H7 (cell line): Measurements from ENCODE around the gene PRKCZ. TPM values are rescaled to one million over a fixed set of nuclear protein-coding genes. Genes with fewer than 3 reads are reported as not detected.

Experiments used
- DNase-seq: peaks from one replicate; pipeline ENCODE4 v3.0.0; 2012
- H3K27me3 ChIP-seq: 2 replicates; pipeline ENCODE4 v1.6.0; 2011; ENCODE audit warnings: mild to moderate bottlenecking, low read length; ENCODE audit not compliant: control insufficient read depth, insufficient read depth
- H3K36me3 ChIP-seq: replicated peaks from 2 replicates; pipeline ENCODE4 v1.5.1; 2011; ENCODE audit warnings: low read length; ENCODE audit not compliant: control insufficient read depth, insufficient read depth
- H3K4me3 ChIP-seq: 2 replicates; pipeline ENCODE4 v1.5.1; 2011; ENCODE audit warnings: low read depth, mild to moderate bottlenecking, control low read depth, low read length, moderate library complexity; ENCODE audit not compliant: insufficient read depth
- total RNA-seq: library from RNA; depleted of rRNA; stranded (reverse); fragments of >200 nt; shearing (Covaris generic); gene quantifications from 2 replicates; pipeline ENCODE4 v1.2.3, GENCODE V29; 2014

The PRKCZ gene
- total RNA-seq, 1 experiment from 2014 or later, result 38.5 TPM

DNA sequence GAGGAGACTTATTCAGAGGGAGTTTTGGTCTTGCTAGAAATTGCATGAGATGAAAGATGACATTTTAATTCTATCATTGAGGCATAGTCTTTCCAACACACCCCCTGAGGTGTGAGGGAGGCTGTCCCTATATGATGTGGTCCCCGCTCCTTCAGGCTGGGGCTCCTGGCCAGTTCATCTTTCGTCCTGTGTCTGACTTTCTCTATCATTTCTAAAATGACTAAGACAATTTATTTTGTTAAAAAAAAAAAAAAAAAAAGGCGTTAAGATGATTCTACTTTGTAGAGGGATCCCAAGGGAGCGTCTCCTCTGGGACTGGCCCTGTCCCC is 50.5 kb downstream of the PRKCZ start:
- no peak for DNase-seq
- Histone ChIP-seq H3K27me3 (no peaks in the 10 kb centered on the region), H3K36me3 (peaks cover 2% of the 10 kb centered on the region; the same call in 1 of the 2 replicates), H3K4me3 (no peak overlapping the region)

DNA sequence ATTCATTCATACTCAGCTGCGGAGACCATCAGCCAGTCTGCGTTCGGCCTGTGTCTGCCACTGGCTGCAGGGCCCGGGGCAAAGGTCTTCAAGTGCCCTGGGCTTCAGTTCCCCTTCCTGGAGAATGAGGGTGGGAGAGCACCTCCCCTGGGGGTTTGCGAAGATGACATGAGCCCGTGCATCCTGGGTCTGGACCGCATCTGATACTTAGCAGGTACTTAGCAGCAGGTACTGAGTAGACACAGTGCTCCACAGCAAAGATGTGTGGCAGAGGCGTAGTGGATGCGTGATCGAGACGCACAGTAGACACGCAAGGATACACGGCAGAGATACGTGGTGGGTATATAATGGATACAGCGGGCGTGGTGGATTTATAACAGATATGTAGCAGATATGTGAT is 51.3 kb downstream of the PRKCZ start:
- H3K36me3 ChIP-seq, result peaks cover 2% of the 10 kb centered on the region
- no peak overlapping the region for H3K4me3 ChIP-seq
- DNase-seq, result no peak
- H3K27me3 ChIP-seq, result no peaks in the 10 kb centered on the region

DNA sequence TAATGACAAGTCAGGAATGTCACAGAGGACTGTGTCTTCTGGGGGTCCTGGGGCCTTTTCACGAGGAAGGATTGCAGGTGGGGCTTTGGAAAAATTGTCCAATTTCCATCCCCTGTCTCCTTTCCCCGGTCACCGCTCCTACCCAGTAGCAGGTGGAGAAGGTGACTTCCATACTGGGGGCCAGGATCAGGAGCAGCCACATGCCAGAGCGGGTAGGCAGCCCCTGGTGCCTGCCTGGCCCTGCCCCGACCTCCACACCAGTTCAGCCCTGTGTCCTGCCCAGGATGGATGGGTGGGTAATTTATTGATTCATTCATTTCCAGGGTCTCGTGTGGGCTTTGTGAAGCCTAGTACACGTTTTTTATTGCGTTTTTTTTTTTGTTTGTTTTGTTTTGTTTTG is 51.7 kb downstream of the PRKCZ start:
- Histone ChIP-seq H3K36me3 (peaks cover 5% of the 10 kb centered on the region), H3K27me3 (no peaks in the 10 kb centered on the region), H3K4me3 (no peak overlapping the region)
- DNase-seq, result no peak

DNA sequence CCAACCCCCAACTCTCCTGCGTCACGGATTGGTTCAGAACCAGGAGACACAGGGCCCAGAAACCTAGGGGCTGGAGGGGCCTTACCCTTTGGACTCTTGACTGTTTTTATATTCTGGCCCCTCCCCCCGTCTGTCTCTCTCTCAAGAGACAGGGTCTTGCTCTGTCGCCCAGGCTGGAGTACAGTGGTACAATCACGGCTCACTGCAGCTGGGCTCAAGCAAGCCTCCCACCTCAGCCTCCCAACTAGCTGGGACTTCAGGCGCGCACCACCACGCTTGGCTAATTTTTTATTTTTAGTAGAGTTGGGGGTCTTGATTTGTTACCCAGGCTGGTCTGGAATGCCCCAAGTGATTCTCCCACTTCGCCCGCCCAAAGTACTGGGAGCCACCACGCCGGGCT is 52.5 kb downstream of the PRKCZ start:
- Histone ChIP-seq H3K36me3 (peaks cover 5% of the 10 kb centered on the region), H3K4me3 (no peak overlapping the region), H3K27me3 (no peaks in the 10 kb centered on the region)
- DNase-seq, result no peak

DNA sequence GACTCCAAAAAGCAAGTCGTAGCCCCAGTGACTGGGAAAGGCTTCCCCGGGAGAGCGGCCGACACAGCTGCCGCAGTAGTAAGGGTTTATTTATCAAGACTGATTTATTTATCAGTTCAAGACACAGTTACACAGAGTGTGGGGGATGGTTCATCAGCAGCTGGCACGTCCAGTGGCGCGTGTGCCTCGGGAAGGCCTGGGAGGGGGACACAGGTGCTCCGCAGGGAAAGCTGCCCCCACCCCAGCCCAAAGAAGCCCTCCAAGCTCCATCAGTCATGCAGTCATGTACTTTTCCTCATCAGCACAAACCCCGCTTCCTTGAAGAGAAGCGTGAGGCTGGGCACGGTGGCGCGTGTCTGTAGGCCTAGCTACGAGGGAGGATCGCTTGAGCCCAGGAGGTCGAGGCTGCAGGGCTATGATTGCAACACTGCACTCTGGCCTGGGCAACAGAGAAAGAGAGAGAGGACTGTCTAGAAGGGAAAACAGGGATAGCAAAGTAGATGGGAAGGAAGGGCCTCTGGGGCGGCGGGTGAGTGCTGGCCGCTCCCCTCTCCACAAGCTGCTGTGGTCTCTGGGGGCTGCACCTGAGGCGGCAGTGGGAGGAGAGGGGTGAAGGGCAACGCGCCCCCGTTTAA is 53.2 kb downstream of the PRKCZ start:
- Histone ChIP-seq H3K36me3 (peaks cover 5% of the 10 kb centered on the region), H3K27me3 (no peaks in the 10 kb centered on the region), H3K4me3 (no peak overlapping the region)
- DNase-seq, result no peak

DNA sequence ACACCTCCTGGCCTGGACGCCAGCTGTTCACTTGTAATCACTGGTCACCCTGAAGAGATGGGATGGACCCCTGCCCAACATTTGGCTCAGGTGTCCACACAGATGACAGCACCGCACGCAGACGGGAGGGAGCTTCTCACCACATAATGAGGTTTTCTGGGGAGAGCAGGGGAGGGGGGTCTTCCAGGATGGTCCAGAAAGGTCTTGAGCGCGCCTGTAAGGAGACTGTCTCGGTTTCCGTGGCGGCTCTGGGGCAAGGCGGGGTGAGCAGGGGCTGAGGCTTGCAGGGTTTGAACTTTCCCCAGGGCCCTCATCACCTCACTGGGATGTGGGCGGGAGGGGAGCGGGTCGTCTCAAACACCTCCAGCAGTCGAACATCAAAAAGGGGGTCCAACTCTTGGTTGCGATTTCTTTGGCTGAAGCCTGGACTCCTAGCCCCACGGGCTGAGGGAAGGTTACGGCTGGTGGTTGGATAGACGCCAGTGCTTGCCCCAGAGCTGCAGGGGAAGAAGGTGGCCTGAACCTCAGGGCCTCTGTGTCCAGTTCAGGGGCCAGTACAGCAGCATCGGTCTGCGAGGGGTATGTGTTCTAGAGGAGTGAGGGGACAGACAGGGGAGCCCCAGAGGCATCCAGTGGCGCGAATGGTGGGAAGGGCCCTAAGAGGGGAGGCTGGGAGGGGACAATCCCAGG is 53.8 kb downstream of the PRKCZ start:
- peaks cover 5% of the 10 kb centered on the region for H3K36me3 ChIP-seq
- H3K27me3 ChIP-seq, result no peaks in the 10 kb centered on the region
- no peak for DNase-seq
- no peak overlapping the region for H3K4me3 ChIP-seq

DNA sequence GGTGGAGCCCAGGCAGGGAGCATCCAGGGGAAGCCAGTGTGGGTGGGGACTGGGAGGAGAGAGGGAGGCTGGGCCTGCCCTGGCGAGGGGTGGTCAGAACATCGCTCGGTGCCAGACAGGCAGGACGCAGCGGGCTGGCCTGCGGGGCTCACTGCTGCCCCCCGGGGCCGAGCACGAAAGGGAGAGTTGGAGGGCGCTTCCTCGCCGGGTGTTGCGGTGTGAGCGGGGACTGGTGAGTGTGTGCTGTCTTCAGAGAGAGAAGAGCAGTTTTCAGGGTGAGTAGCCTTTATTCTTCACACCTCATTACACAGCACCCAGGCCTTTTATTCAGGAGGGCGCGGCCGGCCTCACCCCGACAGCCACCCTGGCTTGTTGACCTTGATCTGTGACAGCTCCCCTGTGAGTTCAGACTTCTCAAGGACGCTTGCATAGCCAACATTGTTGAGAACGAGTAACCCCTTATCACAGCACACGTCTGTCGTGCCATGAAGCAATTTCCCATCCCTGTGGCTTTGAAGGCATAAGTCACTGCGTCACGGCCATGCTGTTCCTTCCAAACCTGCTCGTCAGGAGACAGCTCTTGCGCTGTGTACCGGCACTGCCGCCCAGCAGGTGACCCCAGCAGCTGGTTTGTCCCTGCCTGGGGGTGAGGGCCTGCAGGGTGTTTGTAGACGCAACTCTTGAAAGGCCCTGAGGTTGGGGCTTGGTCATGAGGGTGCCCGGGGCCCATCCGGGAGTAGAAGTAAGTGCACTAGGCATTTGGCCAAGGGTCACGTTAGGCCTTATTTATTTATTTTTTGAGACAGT is 54.6 kb downstream of the PRKCZ start:
- Histone ChIP-seq H3K36me3 (peaks cover 5% of the 10 kb centered on the region), H3K4me3 (no peak overlapping the region), H3K27me3 (no peaks in the 10 kb centered on the region)
- DNase-seq, result peak; percentile 93

DNA sequence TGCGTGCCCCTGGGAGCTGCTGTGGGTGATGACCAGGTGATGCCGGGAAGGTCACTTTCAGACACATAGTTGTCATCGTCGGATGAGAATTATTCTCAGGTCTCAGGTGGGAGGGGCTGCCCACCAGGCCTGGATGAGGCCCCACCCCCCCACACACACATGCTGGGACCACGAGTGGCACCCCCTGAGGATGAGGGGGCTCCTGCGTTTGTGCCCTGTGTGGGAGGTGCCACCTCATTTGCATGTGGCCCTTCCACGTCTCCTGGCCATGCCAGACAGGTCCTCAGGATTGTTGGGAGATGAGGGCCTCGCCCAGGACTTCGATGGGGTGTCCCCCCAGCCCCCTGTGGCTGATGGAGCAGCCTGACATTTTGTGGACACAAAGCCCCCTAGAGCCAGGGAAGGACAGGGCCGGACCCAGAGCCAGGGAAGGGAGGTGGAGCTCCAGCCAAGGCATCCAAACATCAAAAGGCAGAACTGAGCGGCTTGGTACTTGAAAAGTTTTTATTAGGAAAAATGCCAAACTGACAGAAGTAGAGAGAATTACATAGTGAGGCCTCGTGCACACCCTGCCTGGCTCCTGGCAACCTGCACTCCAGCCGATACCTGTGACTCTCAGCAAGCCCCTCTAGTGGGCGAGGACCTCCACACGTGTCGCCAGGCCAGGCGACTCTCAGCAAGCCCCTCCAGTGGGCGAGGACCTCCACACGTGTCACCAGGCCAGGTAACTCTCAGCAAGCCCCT is 55.7 kb downstream of the PRKCZ start:
- Histone ChIP-seq H3K4me3 (no peak overlapping the region), H3K27me3 (no peaks in the 10 kb centered on the region), H3K36me3 (peaks cover 5% of the 10 kb centered on the region)
- DNase-seq, result no peak

DNA sequence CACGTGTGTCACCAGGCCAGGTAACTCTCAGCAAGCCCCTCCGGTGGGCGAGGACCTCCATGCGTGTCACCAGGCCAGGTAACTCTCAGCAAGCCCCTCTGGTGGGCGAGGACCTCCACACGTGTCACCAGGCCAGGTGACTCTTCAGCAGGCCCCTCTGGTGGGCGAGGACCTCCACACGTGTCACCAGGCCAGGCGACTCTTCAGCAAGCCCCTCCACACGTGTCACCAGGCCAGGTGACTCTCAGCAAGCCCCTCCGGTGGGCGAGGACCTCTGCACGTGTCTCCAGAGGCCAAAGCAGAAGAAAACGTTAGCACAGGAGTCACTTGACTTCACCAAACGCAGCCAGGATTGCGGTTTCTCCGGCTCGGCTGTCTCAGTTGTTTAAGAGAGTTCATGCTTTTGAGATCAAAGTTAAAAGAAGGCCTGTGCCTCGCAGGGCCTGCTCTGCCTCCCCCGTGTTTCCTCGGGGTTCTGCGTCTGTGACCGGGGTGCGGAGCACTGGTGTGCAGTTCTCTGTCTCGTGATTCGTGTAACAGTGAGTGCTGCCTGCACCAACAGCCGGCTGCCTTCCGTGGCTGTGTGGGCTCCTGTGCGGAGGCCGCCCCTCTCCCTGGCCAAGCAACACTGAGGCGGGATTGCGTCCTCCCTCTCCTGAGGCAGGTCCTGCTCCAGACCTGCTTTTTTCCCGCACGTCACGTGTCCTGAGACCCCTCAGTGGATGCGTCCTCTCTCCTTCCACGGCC is 56.6 kb downstream of the PRKCZ start:
- H3K36me3 ChIP-seq, result peaks cover 5% of the 10 kb centered on the region
- no peak overlapping the region for H3K4me3 ChIP-seq
- DNase-seq, result no peak
- H3K27me3 ChIP-seq, result no peaks in the 10 kb centered on the region

DNA sequence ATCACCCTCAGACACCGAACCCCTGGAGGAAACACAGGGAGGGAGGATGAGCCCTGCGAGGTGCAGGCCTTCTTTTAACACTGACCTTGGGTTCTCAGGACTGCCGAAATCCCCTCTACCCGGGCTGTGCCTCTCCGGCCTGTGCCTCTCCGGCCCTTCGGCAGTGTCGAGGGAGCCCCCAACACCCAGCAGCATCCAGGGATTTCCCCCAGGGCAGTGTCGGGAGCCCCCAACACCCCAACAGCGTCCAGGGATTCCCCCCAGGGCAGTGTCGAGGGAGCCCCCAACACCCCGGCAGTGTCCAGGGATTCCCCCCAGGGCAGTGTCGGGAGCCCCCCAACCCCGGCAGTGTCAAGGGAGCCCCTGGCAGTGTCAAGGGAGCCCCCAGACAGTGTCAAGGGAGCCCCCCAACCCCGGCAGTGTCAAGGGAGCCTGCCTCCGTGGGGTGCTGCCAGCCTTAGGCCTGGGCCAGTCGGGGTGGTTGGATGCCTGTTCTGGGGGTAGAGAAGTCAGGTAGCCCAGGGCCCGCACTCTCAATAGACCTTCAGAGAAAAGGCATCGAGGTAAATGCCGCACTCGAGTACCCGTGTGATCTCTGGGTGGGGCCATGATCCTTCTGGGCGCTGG is 57.5 kb downstream of the PRKCZ start:
- Histone ChIP-seq H3K4me3 (no peak overlapping the region), H3K36me3 (peaks cover 5% of the 10 kb centered on the region), H3K27me3 (no peaks in the 10 kb centered on the region)
- no peak for DNase-seq

DNA sequence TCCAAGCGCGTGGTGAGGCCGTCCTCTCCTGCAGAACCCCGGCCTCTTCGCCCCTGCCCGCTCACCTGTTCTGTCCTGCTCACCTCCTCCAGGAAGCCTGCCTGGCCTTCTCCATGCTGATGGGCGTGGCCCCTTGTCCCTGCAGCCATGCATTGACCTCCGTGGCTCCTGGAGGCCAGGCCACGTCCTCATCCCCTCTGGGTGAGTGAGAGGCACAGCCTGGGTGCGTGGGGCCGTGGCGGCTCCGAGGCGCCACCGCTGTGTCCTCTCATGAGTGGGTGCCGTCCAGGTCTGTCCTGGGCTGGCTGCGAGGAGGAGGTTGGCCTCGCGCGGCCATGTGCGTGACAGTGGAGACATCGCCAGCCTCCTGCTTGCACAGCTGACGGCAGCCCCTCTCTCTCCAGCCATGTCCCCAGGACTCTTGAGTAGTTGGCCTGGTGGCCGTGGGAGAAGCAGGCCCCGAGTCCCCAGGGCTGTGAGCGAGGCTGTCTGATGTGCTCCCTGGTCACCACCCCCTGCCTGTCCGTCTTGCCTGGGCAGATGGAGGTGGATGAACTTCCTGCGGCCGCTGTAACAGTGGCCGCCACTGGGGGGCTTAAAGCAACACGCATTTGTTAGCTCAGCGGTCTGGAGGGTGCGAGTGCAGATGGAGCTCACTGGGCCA is 58.1 kb downstream of the PRKCZ start:
- H3K27me3 ChIP-seq, result no peaks in the 10 kb centered on the region
- H3K36me3 ChIP-seq, result peaks cover 5% of the 10 kb centered on the region
- DNase-seq, result peak; percentile 97
- H3K4me3 ChIP-seq, result no peak overlapping the region

DNA sequence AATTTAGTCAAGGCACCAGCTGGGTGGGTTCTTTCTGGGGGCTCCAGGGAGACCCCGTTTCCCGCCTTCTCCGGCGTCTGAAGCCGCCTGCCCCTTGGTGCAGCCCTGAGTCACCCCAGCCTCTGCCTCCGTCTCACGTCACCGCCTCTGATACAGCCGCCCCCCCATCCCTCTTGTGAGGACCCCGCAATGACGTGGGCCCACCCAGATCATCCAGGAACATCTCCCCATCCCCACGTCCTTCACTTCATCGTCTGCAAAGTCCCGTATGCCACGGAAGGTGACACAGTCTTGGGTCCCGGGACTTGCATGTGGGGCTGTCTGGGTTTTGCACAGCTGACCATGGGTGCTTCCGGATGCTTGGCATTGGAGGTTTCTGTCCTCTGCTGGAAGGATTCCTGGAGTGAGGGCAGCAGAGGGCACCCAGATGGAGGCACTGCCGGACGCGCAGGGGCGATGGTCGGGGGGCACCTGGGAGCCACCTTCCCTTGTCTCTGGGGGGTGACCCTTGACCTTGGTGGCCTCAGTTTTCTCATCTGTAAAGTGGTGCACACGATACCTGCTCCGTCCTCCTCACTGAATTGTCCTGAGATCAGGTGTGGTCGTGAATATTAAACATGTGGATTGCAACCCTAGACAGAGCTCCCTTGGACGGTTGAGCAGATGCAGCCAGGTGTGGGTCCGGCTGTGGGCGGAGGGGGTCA is 58.8 kb downstream of the PRKCZ start:
- H3K36me3 ChIP-seq, result peaks cover 5% of the 10 kb centered on the region
- H3K27me3 ChIP-seq, result no peaks in the 10 kb centered on the region
- H3K4me3 ChIP-seq, result no peak overlapping the region
- no peak for DNase-seq

DNA sequence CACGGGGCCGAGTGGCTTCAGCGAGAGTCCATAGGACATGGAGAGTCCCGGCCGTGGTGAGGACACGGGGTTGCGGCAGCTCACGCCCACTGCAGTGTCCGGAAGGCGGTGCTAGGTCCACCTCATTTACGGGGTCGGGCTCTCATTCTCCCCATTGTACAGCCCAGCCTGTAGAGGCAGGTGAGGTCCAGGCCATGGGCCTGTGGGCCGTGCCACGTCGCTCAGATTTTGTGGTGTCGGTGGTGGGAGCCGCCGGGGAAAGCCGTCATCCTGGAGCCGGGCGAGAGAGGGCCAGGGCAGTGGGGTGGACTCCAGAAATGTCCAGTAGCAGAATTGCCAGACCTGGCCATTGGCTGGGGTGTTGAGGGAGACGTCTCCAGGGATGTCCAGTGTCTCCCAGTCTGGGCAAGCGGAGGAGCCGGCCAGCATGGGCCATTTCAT is 59.4 kb downstream of the PRKCZ start:
- Histone ChIP-seq H3K4me3 (no peak overlapping the region), H3K36me3 (peaks cover 5% of the 10 kb centered on the region), H3K27me3 (no peaks in the 10 kb centered on the region)
- DNase-seq, result no peak
